GM12891 (cell line): ENCODE data around the gene RBCK1.

Experiments
- DNase-seq: peaks from one replicate; pipeline ENCODE4 v3.0.0; 2011; ENCODE audit warnings: low spot score; ENCODE audit not compliant: insufficient read length
- FAIRE-seq: peaks from 2 replicates; lab custom pipeline; 2011; peaks lifted over from hg19 to GRCh38; lab: Jason Lieb, UNC
- PAX5 ChIP-seq: IDR thresholded peaks from 2 replicates; pipeline ENCODE4 v1.6.1; 2011; ENCODE audit warnings: low read length, moderate library complexity, mild to moderate bottlenecking; ENCODE audit not compliant: insufficient read depth, severe bottlenecking
- POLR2A ChIP-seq: IDR thresholded peaks from 2 replicates; pipeline ENCODE4 v1.6.1; 2011; ENCODE audit warnings: low read depth, low read length, control low read depth
- POLR2AphosphoS5 ChIP-seq: IDR thresholded peaks from 2 replicates; pipeline ENCODE4 v1.6.1; 2011; ENCODE audit warnings: low read depth, low read length, control low read depth
- POU2F2 ChIP-seq: IDR thresholded peaks from 2 replicates; pipeline ENCODE4 v1.6.1; 2011; ENCODE audit warnings: low read depth, mild to moderate bottlenecking, control low read depth, low read length, moderate library complexity
- SPI1 ChIP-seq: IDR thresholded peaks from 2 replicates; pipeline ENCODE4 v1.6.1; 2011; ENCODE audit warnings: low read depth, low read length, control low read depth
- TAF1 ChIP-seq: IDR thresholded peaks from 2 replicates; pipeline ENCODE4 v1.6.1; 2011; ENCODE audit warnings: low read depth, low read length, control low read depth

The RBCK1 gene

DNA sequence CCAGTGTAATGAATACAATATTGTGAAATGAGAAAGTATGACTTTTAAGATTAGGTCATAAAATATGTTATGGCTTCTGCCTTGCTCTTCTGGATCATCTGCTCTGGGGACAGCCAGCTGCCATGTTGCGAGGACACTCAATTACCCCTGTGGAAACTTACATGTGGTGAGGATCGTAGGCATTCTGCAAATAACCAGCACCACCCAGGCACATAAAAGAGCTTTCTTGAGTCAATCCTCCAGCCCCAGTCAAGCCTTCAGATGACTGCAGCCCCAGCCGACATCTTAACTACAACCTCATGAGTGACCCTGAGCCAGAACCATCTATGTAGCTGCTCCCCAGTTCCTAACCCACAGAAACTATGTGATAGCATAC is 4.5 kb upstream of the RBCK1 start:
- DNase-seq (no peak), FAIRE-seq (no peak)
- no peak for TF ChIP-seq TAF1
- TF ChIP-seq POLR2A = no peak
- TF ChIP-seq POLR2AphosphoS5 = no peak
- no peak for TF ChIP-seq PAX5
- TF ChIP-seq POU2F2 = no peak
- TF ChIP-seq SPI1 = no peak

DNA sequence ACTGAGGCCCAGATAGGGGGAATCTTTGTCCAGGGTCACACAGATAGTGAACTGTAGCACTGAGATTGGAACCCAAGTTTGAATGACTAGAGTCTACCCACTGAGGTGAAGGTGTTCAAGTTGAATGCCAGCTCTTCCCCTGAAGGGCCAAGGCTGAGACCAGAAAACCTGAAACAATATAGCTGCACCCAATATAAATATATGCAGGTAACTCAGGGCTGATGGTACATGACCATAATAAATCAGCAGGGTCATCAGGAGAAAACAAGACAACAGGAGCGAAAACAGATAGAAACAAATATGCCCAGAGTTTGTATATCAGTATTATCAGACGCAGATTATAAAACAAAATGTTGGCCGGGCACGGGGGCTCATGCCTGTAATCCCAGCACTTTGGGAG is 4.0 kb upstream of the RBCK1 start:
- TF ChIP-seq POLR2AphosphoS5 (no peak), POU2F2 (no peak), PAX5 (no peak), POLR2A (no peak), TAF1 (no peak), SPI1 (no peak)
- DNase-seq = no peak
- FAIRE-seq = no peak

DNA sequence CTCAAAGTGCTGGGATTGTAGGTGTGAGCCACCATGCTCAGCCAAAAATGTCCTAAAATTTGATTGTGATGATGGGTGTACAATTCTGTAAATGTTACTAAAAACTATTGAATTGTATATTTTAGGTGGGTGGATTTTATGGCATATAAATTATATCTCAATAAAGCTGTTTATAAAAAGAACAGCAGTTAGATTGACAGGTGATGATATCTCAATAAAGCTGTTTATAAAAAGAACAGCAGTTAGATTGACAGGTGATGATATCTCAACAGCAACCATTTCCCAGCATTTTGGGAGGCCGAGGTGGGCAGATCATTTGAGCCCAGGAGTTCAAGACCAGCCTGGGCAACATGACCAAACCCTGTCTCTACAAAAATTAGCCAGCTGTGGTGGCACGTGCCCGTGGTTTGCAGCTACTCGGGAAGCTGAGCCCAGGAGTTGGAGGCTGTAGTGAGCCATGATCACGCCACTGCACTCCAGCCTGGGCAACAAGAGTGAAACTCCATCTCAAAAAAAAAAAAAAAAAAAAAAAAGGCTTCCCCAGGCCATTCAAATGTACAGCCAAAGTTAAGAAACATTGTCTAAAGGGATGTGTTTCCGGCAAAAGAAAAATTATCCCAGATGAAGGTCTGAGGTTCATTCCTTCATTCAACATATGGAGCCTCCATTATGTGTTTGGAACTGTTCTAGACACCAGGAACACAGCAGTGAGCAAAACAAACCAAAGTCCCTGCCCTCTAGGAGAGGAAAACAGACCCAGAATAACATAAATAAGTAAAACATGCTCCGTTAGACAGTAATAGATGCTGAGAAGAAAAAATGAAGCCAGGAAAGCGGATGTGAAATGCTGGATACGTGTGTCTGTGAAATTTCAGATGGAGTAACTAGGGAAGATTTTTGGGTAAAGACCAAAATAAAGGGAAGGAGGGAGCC is 1.6 kb upstream of the RBCK1 start:
- FAIRE-seq = no peak
- DNase-seq = no peak
- TF ChIP-seq POLR2A = no peak
- TF ChIP-seq POU2F2 = no peak
- TF ChIP-seq TAF1 = no peak
- TF ChIP-seq POLR2AphosphoS5 = no peak
- TF ChIP-seq PAX5 = no peak
- no peak for TF ChIP-seq SPI1

DNA sequence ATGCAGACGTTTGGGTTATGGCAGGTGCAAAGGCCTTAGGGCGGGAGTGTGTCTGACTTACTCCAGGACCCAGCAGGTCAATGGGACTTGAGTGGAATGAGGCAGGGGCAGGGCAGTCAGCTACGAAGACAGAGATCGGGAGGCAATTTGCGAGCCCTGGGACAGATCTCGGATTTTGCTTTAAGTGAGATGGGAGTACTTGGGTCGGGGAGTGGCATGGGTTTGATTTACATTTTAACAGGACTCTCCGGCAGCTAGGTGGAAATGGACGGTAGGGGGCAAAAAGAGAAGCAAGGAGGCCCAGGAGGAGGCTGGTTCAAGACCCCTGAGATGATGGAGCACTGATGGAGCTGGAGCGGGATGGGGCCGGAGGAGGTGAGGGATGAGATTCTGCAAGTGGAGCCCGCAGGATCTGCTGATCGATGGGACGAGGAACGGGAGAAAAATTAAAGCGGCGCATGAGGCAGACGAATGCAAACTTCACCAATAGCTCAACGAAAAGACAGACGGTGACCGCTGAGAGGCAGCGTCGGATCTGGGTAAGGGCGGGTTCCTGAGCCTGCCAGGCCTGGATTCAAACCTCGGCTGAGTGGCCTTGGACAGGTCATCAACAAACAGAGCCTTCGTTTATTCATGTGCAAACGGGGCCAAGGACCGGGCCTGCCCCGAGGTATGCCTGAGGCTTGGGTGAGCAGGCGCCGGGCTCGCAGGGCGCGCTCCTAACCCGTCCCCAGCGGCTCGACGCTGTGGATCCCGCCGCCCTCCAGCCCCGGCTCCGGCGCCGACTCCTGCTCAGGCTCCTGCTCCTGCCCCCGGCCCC is 756 bp upstream of the RBCK1 start:
- TF ChIP-seq TAF1 (no peak), POU2F2 (peak; percentile 42; the same call in 1 of the 2 replicates), POLR2AphosphoS5 (peak; percentile 19; the same call in 1 of the 2 replicates), PAX5 (no peak)
- DNase-seq (peak; percentile 85), FAIRE-seq (peak; percentile 90)

DNA sequence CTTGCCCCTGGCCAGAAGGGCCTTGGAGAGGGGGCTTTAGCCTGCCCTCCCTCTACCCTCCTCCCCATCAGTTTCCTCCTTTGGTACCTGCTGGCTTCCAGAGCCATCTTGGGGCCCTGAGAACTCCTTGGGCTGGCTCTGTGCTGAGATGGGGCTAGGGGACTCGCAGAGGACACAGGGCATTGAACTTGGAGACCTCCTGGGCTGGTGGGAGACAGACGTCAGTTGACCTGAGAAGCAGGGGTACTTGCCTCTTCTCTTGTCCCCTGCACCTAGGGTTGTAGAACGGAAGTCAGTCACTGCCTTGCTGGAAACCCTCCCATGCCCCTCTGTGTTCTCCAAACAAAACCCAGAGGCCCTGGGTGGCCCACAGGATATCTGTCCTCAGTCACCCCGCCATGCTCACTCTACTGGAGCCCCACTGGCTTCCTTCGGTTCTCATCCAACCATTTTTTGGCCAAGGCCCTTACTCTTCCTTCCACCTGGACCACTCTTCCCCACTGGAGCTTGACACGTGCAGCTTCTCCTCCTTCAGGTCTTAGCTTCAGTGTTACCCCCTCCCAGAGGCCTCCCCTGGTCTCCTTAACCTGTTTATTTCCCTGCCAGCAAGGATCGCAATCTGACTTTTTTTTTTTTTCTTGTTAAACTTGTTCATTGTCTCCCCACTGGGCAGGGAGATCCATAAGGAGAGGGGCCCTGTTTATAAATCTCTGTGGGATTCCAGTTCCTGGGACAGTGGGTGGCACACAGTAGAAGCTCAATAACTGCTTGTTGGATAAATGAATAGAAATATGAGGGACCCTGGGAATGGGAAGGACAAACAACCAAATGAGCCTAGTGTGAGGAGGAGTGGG is 971 bp downstream of the RBCK1 start:
- DNase-seq (no peak), FAIRE-seq (peak; percentile 5)
- TF ChIP-seq PAX5 (no peak), POLR2A (no peak), SPI1 (0 out of 2 replicates have a peak, but pooled peaks have one; percentile 0), TAF1 (no peak), POLR2AphosphoS5 (no peak), POU2F2 (no peak)

DNA sequence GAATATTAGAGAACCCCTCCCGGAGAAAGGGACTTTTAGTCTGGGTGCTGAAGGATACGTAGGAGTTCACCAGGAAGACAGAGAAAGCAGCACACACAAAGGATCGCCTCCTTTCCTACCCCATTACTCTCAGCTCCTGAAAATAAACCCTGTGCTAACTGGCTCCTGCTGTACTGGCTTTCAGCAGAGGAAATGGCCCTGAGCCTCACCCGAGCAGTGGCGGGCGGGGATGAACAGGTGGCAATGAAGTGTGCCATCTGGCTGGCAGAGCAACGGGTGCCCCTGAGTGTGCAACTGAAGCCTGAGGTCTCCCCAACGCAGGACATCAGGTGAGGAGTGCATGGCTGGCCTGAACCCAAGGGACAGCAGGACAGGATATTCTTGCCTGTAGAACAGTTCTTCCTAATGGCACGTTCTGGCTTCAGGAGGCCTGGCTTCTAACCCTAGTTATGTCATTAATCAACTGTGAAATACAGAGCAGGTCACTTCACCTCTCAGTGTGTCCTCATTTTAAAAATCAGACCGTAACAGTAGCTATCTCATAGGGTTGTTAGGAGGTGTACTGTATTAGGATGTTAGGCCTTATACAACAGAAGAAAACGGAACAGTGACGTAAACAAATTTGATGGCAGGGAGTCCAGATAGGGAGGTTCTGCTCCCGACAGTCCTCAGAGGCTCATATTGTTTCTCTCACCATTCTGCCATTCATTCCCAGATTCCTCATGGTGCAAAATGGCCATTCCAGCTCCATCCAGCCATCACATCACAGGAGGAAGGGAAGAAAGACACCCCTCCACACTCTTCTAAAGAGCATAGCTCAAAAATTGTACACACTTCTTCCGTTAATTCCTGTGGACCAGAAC is 1.8 kb downstream of the RBCK1 start:
- DNase-seq = no peak
- no peak for TF ChIP-seq TAF1
- no peak for TF ChIP-seq POLR2A
- TF ChIP-seq SPI1 = no peak
- no peak for TF ChIP-seq POU2F2
- no peak for TF ChIP-seq POLR2AphosphoS5
- TF ChIP-seq PAX5 = no peak
- FAIRE-seq = no peak

DNA sequence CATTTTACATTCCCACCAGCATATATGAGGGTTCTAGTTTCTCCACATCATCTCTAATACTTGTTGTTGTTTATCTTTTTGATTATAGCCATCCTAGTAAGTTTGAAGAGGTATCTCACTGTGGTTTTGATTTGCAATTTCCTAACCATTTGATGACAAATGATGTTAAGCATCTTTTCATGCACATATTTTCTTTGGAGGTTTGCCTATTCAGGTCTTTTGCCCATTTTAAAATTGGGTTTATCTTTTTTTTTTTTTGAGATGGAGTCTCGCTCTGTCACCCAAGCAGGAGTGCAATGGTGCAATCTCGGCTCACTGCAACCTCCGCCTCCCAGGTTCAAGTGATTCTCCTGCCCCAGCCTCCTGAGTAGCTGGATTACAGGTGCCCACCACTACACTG is 4.0 kb downstream of the RBCK1 start:
- no peak for FAIRE-seq
- no peak for DNase-seq
- TF ChIP-seq TAF1 = no peak
- no peak for TF ChIP-seq PAX5
- no peak for TF ChIP-seq POLR2A
- TF ChIP-seq POU2F2 = no peak
- TF ChIP-seq POLR2AphosphoS5 = no peak
- no peak for TF ChIP-seq SPI1

DNA sequence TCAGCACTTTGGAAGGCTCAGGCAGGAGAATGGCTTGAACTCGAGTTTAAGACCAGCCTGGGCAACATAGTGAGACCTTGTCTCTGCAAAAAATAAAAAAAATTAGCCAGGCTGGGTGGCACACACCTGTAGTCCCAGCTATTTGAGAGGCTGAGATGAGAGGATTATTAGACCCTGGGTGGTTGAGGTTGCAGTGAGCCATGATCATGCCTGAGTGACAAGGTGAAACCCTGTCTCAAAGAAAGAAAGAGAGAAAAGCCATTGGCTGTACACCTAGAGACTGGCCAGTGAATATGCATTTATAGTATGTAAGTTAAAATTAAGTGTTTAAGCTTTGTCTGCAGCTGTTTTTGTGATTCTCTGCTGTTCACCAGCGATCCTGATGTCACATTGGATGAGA is 6.1 kb downstream of the RBCK1 start:
- DNase-seq (no peak), FAIRE-seq (no peak)
- TF ChIP-seq SPI1 (no peak), TAF1 (no peak), POLR2A (no peak), PAX5 (no peak), POLR2AphosphoS5 (no peak)
